Activated T-cell treated with anti-CD3 and anti-CD28 coated beads, Interleukin-2, amount 50 U/mL, for 24 hours (primary cell): Measurements from ENCODE around the gene C2orf69.
A peak's percentile ranks its signal among the peaks of the same experiment; 100 is the strongest.

ENCODE experiments used
- DNase-seq: peaks from one replicate; pipeline ENCODE4 v3.0.0-alpha.2; 2020
- H3K27ac Mint-ChIP-seq: 2 replicates; pipeline ENCODE4 v1.8.0; 2020; ENCODE audit warnings: mild to moderate bottlenecking, mixed read lengths
- H3K27me3 Mint-ChIP-seq: 2 replicates; pipeline ENCODE4 v1.8.0; 2020; ENCODE audit warnings: mixed read lengths
- H3K36me3 Mint-ChIP-seq: 2 replicates; pipeline ENCODE4 v1.8.0; 2020; ENCODE audit warnings: low read depth, mixed read lengths
- H3K4me1 Mint-ChIP-seq: 2 replicates; pipeline ENCODE4 v1.8.0; 2020; ENCODE audit warnings: low read depth, mixed read lengths
- H3K4me3 Mint-ChIP-seq: 2 replicates; pipeline ENCODE4 v1.8.0; 2020; ENCODE audit warnings: mild to moderate bottlenecking, moderate library complexity, mixed read lengths
- H3K9me3 Mint-ChIP-seq: 2 replicates; pipeline ENCODE4 v1.8.0; 2020; ENCODE audit warnings: mixed read lengths

Gene C2orf69

DNA sequence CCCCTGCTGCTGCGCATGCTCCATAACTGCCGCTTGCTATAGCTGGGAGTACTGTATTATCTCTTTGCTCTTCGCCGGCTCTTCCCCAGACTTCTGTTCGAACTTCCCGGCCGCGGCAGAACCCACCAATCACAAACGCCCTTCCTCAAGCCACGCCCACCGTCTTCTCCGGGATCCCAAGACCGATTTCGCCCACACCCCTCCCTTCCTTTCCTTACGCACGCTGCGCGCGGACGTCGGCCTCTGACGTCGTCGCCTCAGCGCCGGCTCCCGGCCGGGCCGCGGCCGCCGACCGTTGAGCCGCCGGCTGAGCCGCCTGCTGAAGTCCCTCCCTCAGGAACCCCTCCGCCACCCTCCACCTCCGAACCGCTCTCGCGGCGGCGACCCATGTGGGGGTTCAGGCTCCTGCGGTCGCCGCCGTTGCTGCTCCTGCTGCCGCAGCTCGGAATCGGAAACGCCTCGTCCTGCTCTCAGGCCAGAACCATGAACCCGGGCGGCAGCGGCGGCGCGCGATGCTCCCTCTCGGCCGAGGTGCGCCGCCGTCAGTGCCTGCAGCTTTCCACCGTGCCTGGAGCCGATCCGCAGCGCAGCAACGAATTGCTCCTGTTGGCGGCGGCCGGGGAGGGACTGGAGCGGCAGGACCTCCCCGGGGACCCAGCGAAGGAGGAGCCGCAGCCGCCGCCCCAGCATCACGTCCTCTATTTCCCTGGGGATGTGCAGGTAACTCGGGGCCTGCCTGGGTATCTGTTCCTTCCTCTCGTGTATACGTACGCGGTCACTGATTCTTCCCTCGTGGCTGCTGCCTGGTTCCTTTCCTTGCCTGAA is at the start of gene C2orf69:
TSS of gene C2orf69 (plus strand) at position 242 of the 825 bp plus-strand sequence. CDS start at position 388, 146 bp downstream.
- peaks cover under 1% of the 10 kb centered on the region for H3K9me3 Mint-ChIP-seq
- peaks cover 35% of the 10 kb centered on the region for H3K36me3 Mint-ChIP-seq
- peak within 1 kb of the TSS; percentile 94 for H3K27ac Mint-ChIP-seq
- H3K4me3 Mint-ChIP-seq, result peak within 1 kb of the TSS; percentile 94
- DNase-seq, result peak; percentile 94
- H3K27me3 Mint-ChIP-seq, result peaks cover 11% of the 10 kb centered on the region
- peaks cover 35% of the 10 kb centered on the region for H3K4me1 Mint-ChIP-seq

DNA sequence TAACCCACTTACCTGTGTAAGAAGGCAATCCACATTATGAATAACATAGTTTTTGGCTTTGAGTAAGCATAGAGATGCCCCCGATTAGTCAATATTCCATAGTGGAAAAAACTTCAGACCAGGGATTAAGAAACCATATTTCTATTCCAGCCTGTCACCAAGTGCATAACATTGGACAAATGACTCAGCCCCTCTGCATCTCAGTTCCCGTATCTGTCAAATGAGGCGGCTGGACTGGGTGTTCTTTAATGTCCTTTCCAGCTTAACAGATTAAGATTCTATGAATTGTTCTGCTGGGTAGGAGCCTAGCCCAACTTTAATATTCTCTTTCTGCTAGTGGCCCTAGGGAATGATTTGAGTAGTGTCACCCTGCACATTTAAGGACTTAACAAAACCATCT is 48.3 kb upstream of the C2orf69 start:
- no peaks in the 10 kb centered on the region for H3K36me3 Mint-ChIP-seq
- no peak overlapping the region for H3K27ac Mint-ChIP-seq
- H3K4me1 Mint-ChIP-seq, result no peaks in the 10 kb centered on the region
- DNase-seq, result no peak
- H3K27me3 Mint-ChIP-seq, result peaks cover 50% of the 10 kb centered on the region
- no peak overlapping the region for H3K4me3 Mint-ChIP-seq
- H3K9me3 Mint-ChIP-seq, result no peaks in the 10 kb centered on the region

GRCh38 chr2:199865905-199866304 is 45.2 kb upstream of the C2orf69 start:
- no peak for DNase-seq
- no peaks in the 10 kb centered on the region for H3K9me3 Mint-ChIP-seq
- H3K27me3 Mint-ChIP-seq, result peaks cover 50% of the 10 kb centered on the region
- no peak overlapping the region for H3K4me3 Mint-ChIP-seq
- H3K4me1 Mint-ChIP-seq, result no peaks in the 10 kb centered on the region
- no peaks in the 10 kb centered on the region for H3K36me3 Mint-ChIP-seq
- no peak overlapping the region for H3K27ac Mint-ChIP-seq

DNA sequence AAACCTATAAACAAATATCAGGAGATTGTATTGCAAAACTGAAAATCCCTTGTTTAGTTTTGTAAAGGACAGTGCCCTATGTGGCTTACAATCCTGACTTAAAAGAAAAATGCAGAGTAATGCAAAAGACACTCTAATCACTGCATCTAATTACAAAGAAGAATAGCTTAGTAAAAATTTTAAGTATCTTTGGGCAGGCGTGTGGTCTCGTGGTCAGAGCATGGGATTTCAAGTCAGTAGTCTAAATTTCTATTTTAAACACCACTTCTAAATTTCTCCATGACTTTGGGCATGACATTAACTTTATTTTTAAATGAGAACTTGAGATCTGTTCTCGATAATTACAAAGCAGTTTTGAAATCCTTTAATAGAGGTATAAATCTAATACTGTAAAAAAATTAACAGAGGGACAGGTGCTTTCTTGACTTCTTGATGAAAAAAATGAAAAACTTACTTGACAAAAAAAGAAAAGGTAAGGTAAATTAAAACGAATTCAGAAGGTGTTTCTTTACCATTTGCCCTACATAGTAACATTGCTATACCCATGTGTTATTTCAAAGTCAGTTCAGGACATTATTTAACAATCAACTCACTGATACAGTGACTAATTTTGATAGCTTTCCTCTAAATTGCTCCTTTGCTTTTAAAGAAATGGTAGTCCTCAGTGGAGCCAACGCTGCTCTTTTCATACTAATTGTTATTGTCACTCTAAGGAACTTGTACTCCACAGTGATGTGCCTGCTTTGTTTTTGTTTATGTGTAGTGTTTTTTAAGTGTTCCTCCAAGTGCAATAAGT is 42.5 kb upstream of the C2orf69 start:
- DNase-seq, result no peak
- Mint-ChIP-seq H3K27ac (no peak overlapping the region), H3K4me1 (no peaks in the 10 kb centered on the region), H3K36me3 (no peaks in the 10 kb centered on the region), H3K27me3 (peaks cover 37% of the 10 kb centered on the region), H3K4me3 (no peak overlapping the region), H3K9me3 (no peaks in the 10 kb centered on the region)

DNA sequence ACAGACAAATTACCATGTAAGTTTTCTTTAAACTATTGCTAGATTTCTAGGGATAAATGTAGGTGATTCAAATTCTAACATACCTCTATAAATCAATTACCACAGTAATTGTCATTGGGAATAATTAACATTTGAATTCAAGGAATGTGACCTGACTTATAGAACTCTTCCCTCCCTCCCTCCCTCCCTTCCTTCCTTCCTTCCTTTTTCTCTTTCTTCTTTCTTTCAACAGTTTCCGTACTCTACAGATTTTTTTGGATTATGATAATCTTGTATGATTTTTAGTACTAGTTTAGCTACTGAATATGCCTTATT is 41.9 kb upstream of the C2orf69 start:
- Mint-ChIP-seq H3K4me3 (no peak overlapping the region), H3K9me3 (peaks cover 5% of the 10 kb centered on the region)

GRCh38 chr2:199869653-199870052 is 41.4 kb upstream of the C2orf69 start:
- H3K4me3 Mint-ChIP-seq, result no peak overlapping the region
- H3K27me3 Mint-ChIP-seq, result peaks cover 38% of the 10 kb centered on the region
- no peak for DNase-seq
- H3K9me3 Mint-ChIP-seq, result peaks cover 8% of the 10 kb centered on the region
- H3K36me3 Mint-ChIP-seq, result no peaks in the 10 kb centered on the region
- no peaks in the 10 kb centered on the region for H3K4me1 Mint-ChIP-seq
- H3K27ac Mint-ChIP-seq, result no peak overlapping the region

More for the DNA sequence above, 41.9 kb upstream of the C2orf69 start:
- H3K27me3 Mint-ChIP-seq, result peaks cover 38% of the 10 kb centered on the region
- DNase-seq, result no peak
- no peaks in the 10 kb centered on the region for H3K36me3 Mint-ChIP-seq
- H3K4me1 Mint-ChIP-seq, result no peaks in the 10 kb centered on the region
- no peak overlapping the region for H3K27ac Mint-ChIP-seq

- H3K9me3 Mint-ChIP-seq, result peaks cover 11% of the 10 kb centered on the region
- H3K27ac Mint-ChIP-seq, result no peak overlapping the region
- H3K4me3 Mint-ChIP-seq, result no peak overlapping the region
- no peak for DNase-seq
- no peaks in the 10 kb centered on the region for H3K4me1 Mint-ChIP-seq
- H3K36me3 Mint-ChIP-seq, result no peaks in the 10 kb centered on the region
- H3K27me3 Mint-ChIP-seq, result peaks cover 39% of the 10 kb centered on the region
Observed at GRCh38 chr2:199870581-199870980, 40.5 kb upstream of the C2orf69 start.

- H3K9me3 Mint-ChIP-seq, result peaks cover 11% of the 10 kb centered on the region
- no peaks in the 10 kb centered on the region for H3K36me3 Mint-ChIP-seq
- H3K27me3 Mint-ChIP-seq, result peaks cover 31% of the 10 kb centered on the region
- no peak overlapping the region for H3K27ac Mint-ChIP-seq
- H3K4me1 Mint-ChIP-seq, result no peaks in the 10 kb centered on the region
- DNase-seq, result no peak
- no peak overlapping the region for H3K4me3 Mint-ChIP-seq
Observed at GRCh38 chr2:199874209-199874608, 36.9 kb upstream of the C2orf69 start.

GRCh38 chr2:199875400-199875799 is 35.7 kb upstream of the C2orf69 start:
- H3K9me3 Mint-ChIP-seq, result peaks cover 11% of the 10 kb centered on the region
- H3K27me3 Mint-ChIP-seq, result peaks cover 22% of the 10 kb centered on the region
- no peak overlapping the region for H3K4me3 Mint-ChIP-seq
- H3K4me1 Mint-ChIP-seq, result no peaks in the 10 kb centered on the region
- H3K36me3 Mint-ChIP-seq, result no peaks in the 10 kb centered on the region
- no peak overlapping the region for H3K27ac Mint-ChIP-seq
- no peak for DNase-seq

DNA sequence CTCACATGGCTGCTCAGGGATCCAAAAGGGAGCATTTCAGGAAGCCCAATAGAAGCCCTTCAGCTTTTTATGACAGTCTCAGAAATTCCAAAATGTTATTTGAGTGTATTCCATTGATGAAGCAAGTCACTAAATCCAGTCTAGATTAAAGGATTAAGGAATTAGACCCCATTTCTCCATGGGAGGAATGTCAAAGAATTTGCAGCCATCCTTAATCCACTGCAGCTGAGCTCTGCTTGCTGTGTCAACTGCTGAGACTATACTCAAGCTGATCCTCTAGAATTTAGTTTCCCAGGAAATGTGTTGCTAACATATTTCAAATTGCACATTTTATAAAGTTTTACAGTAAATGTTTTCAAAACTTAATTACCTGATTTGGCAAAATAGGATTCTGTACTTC is 28.4 kb upstream of the C2orf69 start:
- no peak overlapping the region for H3K27ac Mint-ChIP-seq
- no peak for DNase-seq
- no peaks in the 10 kb centered on the region for H3K36me3 Mint-ChIP-seq
- H3K4me1 Mint-ChIP-seq, result no peaks in the 10 kb centered on the region
- peaks cover 19% of the 10 kb centered on the region for H3K27me3 Mint-ChIP-seq
- H3K9me3 Mint-ChIP-seq, result peaks cover 7% of the 10 kb centered on the region
- no peak overlapping the region for H3K4me3 Mint-ChIP-seq

- H3K27ac Mint-ChIP-seq, result no peak overlapping the region
Observed at GRCh38 chr2:199883474-199884212, 27.4 kb upstream of the C2orf69 start.

DNA sequence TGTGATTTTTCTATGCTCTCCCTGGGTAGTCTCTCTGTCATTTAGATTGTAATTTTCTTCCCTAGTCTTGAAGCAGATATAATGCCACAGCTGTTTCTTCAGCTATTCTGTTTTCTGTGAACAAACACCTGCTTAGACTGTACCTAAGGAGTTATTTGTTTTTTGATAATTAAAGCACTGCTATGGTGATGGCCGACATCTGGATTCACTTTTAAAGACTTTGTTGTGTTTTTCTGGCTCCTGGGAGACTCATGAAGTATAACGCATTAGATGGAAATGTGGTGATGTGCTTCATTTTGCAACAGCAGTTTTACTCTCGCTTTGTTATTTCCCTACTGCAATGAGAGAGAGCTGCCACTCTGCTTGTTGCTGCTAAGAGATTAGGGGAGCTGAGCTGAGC is 15.7 kb upstream of the C2orf69 start:
- DNase-seq, result no peak
- no peak overlapping the region for H3K4me3 Mint-ChIP-seq
- H3K36me3 Mint-ChIP-seq, result no peaks in the 10 kb centered on the region
- no peaks in the 10 kb centered on the region for H3K9me3 Mint-ChIP-seq
- no peaks in the 10 kb centered on the region for H3K4me1 Mint-ChIP-seq
- H3K27ac Mint-ChIP-seq, result no peak overlapping the region
- H3K27me3 Mint-ChIP-seq, result peaks cover 2% of the 10 kb centered on the region

More at GRCh38 chr2:199883474-199884212, 27.4 kb upstream of the C2orf69 start:
- Mint-ChIP-seq H3K27me3 (peaks cover 21% of the 10 kb centered on the region), H3K36me3 (no peaks in the 10 kb centered on the region), H3K4me3 (no peak overlapping the region), H3K4me1 (no peaks in the 10 kb centered on the region), H3K9me3 (peaks cover 7% of the 10 kb centered on the region)
- DNase-seq, result no peak

- Mint-ChIP-seq H3K4me1 (no peaks in the 10 kb centered on the region), H3K4me3 (no peak overlapping the region), H3K9me3 (no peaks in the 10 kb centered on the region), H3K27ac (no peak overlapping the region), H3K27me3 (no peaks in the 10 kb centered on the region), H3K36me3 (no peaks in the 10 kb centered on the region)
- no peak for DNase-seq
Observed at GRCh38 chr2:199896617-199897016, 14.5 kb upstream of the C2orf69 start.

DNA sequence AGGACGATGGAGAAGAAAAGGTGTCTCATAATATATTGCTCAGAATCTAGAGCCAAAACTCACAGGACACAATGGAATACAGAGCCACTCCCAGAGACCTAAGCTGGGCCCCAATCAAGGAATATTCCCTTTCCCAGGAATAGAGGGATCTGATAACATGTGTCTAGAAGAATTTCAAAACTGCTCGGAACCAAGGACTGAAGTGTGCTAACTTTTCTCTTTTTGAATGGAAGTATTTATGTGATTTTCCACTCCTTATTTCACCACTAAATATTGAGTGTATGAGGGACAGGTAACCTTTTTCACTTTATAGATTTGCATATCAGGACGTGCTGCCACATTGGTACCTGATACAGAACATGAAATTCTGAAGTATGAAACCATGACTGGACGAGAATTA is 9.2 kb upstream of the C2orf69 start:
- Mint-ChIP-seq H3K27me3 (peaks cover 25% of the 10 kb centered on the region), H3K4me1 (no peaks in the 10 kb centered on the region), H3K36me3 (no peaks in the 10 kb centered on the region), H3K9me3 (no peaks in the 10 kb centered on the region), H3K4me3 (no peak overlapping the region), H3K27ac (no peak overlapping the region)
- DNase-seq, result no peak
